GM18858 (cell line): ENCODE measurements around the gene SOX8.

Experiments
- ATAC-seq: cut with Tn5 transposase; IDR thresholded peaks from one replicate; pipeline ENCODE4 v1.9.1; 2021; ENCODE audit not compliant: unreplicated experiment

SOX8 gene

GRCh38 chr16:986411-986810, 4.8 kb downstream of the SOX8 start:
- no peak for ATAC-seq

GRCh38 chr16:986925-987582, 5.5 kb downstream of the SOX8 start:
- no peak for ATAC-seq

- ATAC-seq = no peak
Measured at GRCh38 chr16:987906-988305, 6.3 kb downstream of the SOX8 start.

GRCh38 chr16:988471-989353, 7.1 kb downstream of the SOX8 start:
- ATAC-seq = no peak

GRCh38 chr16:989354-989814, 7.8 kb downstream of the SOX8 start:
- ATAC-seq = no peak

- ATAC-seq = no peak
Measured at GRCh38 chr16:990516-991291, 9.1 kb downstream of the SOX8 start.

- ATAC-seq = no peak
Measured at GRCh38 chr16:991345-991744, 9.8 kb downstream of the SOX8 start.

- no peak for ATAC-seq
Measured at GRCh38 chr16:991773-992172, 10.2 kb downstream of the SOX8 start.

- no peak for ATAC-seq
Measured at GRCh38 chr16:993731-994130, 12.2 kb downstream of the SOX8 start.

GRCh38 chr16:995087-995486, 13.5 kb downstream of the SOX8 start:
- ATAC-seq = no peak

- ATAC-seq = no peak
Measured at GRCh38 chr16:995783-996182, 14.2 kb downstream of the SOX8 start.

- no peak for ATAC-seq
Measured at GRCh38 chr16:996681-997080, 15.1 kb downstream of the SOX8 start.

- ATAC-seq = no peak
Measured at GRCh38 chr16:997440-998051, 16.0 kb downstream of the SOX8 start.

GRCh38 chr16:998211-998610, 16.6 kb downstream of the SOX8 start:
- no peak for ATAC-seq

GRCh38 chr16:998615-999014, 17.0 kb downstream of the SOX8 start:
- ATAC-seq = no peak

GRCh38 chr16:999677-1000076, 18.1 kb downstream of the SOX8 start:
- no peak for ATAC-seq

GRCh38 chr16:1000608-1001007, 19.0 kb downstream of the SOX8 start:
- no peak for ATAC-seq

GRCh38 chr16:1001096-1001495, 19.5 kb downstream of the SOX8 start:
- no peak for ATAC-seq

GRCh38 chr16:1002399-1003166, 21.0 kb downstream of the SOX8 start:
- ATAC-seq = no peak
